HG03521 (cell line): ENCODE data around the gene GRIP2.
"Not testable (repeated sequence)": the region's sequence is repeated elsewhere in the genome, so short reads cannot be mapped to it uniquely, and the experiment has no call there.

Source experiments
- ATAC-seq: cut with Tn5 transposase; IDR thresholded peaks from one replicate; pipeline ENCODE4 v1.9.1; 2021; ENCODE audit warnings: mild to moderate bottlenecking, moderate library complexity; ENCODE audit not compliant: unreplicated experiment

Gene GRIP2

DNA sequence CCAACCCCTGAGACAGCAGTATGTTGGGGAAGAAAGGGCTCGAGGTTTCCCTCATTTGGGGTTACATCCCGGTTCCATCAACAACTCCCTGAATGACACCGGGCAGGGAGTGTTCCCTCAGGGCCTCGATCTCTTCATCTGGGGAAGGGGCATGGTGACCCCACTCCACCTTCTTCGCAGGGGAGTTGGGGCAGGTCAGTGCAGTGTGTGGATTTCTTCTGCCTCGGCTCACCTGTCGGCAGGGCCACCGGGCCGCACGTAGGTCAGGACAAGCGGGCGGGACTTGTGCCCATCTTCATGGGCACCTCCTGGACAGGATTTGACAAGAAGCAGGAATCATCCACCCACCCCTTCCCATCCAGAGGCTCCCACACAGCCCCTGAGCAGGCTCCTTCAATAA lies 17.4 kb downstream of the GRIP2 start:
- ATAC-seq, result no peak

DNA sequence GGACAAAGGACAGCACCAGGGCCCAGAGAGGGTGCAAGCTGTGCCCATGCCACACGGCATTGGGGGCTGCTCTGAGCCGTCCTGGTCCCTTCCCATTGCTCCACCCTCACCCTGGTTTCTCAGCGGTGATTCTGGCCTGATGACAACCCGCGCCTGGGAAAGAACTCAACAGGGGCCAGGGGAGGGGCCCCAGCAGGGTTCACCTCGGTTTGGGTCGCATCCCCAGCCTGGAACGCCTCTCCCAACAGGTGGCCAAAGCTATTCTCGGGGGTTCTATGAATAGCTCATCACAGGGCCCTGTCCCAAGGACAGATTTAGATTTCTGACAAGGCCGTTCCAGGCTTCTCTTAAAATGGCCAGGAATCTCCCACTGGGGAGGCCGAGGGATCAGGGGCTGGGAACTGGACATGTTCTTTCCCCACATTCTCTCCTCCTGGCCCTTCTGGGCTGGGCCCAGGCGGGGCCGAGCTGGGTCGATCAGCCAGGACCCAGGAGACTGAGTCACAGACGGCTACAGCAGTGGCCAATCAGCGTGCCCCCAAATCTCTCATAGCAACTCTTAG lies 17.9 kb downstream of the GRIP2 start:
- no peak for ATAC-seq

- ATAC-seq, result no peak
These were observed 18.5 kb downstream of the GRIP2 start for GRCh38 chr3:14521611-14522010.

GRCh38 chr3:14520967-14521366 lies 19.2 kb downstream of the GRIP2 start:
- no peak for ATAC-seq

GRCh38 chr3:14520149-14520548 lies 20.0 kb downstream of the GRIP2 start:
- ATAC-seq, result no peak

DNA sequence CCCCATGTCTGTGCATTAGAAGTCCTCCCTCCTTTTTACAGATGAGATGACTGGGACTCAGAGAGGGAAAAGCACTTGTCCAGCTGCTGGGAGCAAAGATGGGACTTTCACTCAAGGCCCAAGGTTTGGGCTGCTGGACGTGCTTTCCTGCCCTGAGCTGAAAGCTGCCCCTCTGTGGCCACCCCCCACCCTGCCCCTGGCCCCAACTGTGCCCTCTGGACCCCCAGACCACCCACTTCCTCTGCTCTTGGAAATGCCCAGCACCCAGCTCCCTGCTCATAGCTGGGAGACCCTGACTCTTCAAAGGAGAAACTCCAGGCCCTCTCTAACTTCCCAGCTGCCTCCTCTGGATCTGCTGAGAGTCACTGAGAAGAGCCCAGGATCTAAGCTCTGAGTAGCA lies 20.7 kb downstream of the GRIP2 start:
- no peak for ATAC-seq

- ATAC-seq, result no peak
These were observed 21.2 kb downstream of the GRIP2 start for GRCh38 chr3:14518893-14519292.

- no peak for ATAC-seq
These were observed 21.7 kb downstream of the GRIP2 start for GRCh38 chr3:14518432-14518802.

DNA sequence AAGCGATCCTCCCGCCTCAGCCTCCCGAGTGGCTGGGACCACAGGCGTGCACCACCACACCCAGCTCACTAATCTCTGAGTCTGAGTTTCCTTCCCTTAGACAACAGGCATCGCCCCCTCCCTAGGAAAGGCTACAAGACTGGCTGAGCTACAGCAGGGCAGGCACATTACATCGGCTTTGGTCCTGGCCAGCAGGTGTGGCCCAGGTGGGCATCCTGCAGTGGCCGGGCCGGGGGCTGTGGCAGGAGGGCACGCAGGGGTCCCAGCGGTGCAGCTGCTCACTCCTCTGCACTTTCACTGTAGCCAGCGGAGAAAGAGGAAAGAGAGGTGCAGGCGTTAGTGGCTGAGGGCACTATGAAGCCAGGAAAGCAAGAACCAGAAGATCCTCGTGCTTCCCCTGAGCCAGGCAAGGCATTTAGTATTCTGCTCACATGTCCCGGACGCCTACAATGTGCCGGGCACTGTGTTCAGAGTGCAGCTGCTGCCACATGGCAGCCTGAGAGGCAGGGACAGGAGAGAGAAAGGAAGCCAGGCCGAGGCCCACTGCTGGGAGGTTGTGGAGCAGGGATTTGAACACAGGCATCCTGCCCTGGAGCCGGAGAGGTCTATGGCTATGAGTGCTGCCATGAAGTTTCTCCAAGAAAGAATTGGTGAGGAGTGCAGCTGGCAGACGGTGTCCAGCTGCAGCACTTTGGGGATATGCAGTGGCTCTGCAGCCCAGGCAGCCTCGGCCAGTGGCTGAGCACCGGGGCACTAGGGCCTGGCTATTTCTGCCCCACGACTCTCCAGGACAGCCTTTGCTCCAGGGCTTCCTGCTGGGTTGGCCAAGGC lies 22.3 kb downstream of the GRIP2 start:
- ATAC-seq, result no peak

DNA sequence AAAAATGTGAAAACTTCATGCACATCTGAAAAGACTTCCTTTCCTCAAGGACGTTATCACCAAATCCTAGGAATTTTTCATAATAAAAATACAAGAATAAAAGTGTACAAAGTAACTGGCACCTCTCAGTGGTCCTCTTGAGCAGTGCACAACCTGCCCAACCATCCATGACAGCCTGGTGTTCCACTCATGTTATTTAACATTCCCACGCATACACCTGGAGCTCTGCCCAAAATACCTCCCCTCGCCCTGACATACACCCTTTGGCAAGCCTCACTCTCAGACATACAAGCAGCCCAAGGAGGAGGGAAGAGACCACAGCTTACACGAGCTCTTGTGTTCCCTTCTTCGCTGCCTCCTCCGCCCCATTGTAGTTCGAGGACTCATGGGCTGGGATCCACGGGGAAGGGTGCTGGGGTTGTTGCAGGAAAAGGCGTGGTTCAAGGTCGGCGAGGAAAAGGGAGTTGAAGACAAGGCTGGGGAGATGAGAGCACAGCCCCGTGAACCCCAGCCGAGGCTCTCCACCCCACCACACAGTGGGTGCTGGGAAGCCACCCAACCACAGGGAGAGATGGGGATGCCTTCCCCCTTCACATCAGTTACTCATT lies 23.3 kb downstream of the GRIP2 start:
- ATAC-seq, result no peak

DNA sequence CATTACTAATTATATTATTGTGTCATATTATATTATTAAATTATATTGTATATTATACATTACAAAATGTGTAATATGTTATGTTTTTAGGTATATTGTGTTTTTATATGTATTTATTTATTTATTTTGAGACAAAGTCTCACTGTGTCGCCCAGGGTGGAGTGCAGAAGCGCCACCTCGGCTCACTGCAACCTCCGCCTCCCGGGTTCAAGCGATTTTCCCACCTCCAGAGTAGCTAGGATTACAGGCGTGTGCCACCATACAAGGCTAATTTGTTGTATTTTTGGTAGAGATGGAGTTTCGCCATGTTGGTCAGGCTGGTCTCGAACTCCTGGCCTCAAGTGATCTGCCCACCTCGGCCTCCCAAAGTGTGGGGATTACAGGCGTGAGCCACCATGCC lies 24.6 kb downstream of the GRIP2 start:
- ATAC-seq, result not testable (repeated sequence)

DNA sequence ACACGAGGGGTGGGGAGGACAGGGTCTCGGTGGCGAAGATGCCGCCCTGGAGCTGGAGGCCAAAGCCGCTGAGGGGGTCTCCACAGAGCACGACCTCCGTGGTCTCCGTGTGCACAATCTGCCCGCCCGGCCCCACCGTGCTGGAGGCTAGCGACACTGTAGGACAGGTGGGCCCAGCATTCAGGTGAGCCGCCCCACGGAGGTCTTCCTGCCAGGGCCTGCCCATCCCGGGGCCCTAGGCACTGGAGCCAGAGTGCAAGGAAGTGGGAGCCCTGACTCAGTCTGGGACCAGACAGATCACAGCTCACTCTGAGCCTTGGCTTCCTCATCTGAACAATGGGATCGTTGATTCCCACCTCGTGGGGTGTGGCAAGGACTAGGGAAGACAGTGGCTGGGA lies 25.8 kb downstream of the GRIP2 start:
- no peak for ATAC-seq

DNA sequence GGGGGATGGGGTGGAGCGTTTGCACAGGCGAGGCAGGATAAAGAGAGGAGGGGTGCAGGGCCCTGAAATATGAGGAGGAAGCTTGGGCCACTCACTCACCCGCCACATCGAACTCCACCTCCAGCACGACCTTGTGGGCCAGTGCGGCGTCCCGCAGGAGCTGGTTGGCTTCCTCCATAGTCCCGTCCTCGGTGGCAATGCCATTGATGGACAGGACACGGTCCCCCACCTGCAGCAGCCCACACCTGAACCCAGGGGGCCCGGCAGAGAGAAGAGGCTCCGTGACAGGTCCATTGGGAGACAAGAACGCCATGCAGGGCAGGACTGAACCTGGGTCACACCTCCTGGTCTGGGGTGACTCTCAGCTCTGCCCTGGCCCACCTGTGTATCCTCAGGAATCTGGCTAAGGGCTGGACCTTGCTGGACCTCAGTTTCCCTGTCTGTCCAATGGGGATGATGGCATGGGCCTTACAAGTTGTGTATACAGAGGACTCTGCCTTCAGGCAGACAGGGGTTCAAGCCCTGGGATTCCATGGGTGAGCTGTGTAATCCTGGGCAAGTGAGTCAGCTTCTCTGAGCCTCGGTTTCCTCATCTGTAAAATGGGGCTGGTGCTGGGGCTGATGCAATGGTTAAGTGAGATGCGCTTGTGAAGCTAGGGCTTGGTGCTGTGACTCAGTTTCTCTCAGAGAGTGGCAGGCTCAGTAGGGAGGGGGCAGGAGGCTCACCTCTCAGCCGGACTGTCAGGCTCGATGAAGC lies 26.4 kb downstream of the GRIP2 start:
- ATAC-seq, result no peak

DNA sequence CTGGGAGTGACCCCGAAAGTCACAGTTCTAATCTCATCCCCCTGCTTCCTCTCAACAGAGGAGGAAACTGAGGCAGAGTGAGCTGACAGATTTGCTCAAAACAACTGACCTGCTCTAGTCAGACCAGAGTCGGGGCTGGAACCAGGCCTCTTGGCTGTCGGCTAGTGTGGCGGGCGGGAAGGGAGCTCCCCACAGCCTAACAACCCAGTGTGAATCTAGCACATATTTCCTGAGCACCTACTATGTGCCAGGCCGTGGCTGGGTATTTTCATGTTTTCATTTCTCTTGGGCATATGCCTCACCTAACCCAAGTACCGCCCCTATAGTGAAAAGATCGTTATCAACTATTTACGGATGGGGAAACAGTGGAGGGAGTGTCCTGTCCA lies 27.2 kb downstream of the GRIP2 start:
- no peak for ATAC-seq

DNA sequence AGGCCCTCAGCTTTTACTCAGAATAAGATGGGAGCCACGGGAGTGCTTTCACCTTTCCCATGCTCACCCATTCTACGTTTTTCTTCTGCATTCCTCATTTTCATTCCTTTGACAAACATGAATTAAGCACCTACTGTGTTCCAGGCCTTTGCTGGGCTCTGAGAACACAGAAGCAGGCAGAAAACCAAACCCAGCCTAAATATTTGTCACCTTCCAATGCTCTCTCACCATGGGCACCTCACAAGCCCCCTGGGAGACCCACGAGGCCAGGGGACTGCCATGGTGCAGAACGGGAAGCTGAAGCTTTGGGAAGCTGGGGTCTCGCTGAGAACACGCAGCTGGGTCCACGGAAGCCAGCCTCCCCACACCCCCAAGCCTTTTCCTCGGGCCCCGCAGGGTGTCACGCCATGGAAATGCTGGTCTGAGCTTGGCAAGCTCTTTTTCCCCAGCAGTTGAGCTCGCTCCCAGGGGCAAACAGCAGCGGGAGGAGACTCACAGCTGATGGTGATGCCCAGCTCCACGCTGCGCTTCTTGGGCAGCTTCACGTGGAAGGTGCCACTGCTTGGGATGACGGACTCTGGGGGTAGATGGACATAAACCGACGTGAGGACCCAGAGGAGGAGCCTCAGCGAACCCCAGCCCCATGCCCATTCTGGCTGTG lies 27.7 kb downstream of the GRIP2 start:
- ATAC-seq, result no peak

- ATAC-seq, result no peak
These were observed 28.4 kb downstream of the GRIP2 start for GRCh38 chr3:14511623-14512280.

DNA sequence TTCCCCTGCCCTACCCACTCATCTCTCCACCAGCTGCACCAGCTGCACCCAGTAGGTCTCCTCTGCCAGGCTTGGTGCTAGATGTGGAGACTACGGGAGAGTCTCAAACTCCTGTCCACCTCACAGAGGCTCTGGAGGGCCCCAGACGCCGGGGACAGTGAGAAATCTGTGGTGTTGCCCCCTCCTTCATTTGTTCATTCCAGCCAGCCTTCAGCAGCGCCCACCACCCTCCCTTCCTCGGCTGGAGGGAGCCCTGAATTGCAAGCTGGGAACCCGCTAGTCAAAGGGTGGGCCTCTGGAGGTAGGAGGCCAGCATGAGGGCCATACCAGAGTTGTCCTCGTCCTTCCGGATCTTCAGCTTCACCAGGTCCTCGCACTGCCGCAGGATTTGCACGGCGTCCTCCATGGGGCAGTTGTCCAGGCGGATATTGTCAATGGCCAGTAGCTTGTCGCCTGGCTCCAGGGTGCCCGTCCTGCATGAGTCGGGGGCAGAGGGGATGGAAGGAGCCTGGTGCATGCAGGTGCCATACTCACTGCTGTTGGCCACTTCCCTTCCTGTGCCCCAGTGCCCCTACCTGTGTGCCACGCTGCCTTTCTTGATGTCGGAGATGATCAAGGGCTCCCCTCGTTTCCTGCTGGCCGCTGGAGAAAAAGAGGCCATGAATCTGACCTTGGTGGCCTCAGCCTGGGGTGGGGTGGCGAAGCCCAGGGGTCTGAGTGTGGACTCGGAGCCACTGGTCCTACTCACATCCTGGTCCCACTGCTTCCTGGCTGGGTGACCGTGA lies 29.1 kb downstream of the GRIP2 start:
- ATAC-seq, result no peak

DNA sequence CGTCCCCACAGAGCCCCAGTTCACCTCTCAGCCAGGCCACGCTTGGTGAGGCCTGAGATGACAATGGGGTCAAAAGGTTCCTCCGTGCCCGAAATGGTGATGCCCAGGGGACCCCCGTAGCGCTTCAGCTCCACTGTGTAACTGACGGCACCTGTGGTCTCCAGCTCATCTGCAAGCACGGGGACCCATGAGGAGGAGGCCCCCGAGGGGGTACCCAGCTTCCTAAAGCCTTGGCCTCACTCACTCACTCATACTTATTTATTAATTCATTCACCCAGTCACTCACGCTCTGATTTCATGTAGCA lies 30.4 kb downstream of the GRIP2 start:
- ATAC-seq, result no peak

GRCh38 chr3:14508966-14509795 lies 31.0 kb downstream of the GRIP2 start:
- peak; percentile 54 for ATAC-seq
